DND-41 (cell line): ENCODE data around the gene ARVCF.

Experiments used
- ATAC-seq: fragments of 200-7000 bp; cut with Tn5 transposase; 3 replicates; pipeline ENCODE4 v1.9.1; 2021; ENCODE audit warnings: low read depth; ENCODE audit not compliant: insufficient read depth
- DNase-seq: peaks from one replicate; pipeline ENCODE4 v3.0.0-alpha.2; 2020
- H2AFZ ChIP-seq: 2 replicates; pipeline ENCODE4 v1.6.0; 2012; ENCODE audit warnings: low read depth, low read length
- H3K27ac ChIP-seq: 2 replicates; pipeline ENCODE4 v1.5.1; 2012; ENCODE audit warnings: low read length, inconsistent platforms
- H3K27me3 ChIP-seq: fragments of 200-600 bp; sonication (generic); 2 replicates; pipeline ENCODE4 v1.6.0; 2012; ENCODE audit warnings: low read length, mild to moderate bottlenecking, inconsistent platforms; ENCODE audit not compliant: insufficient read depth, poor library complexity
- H3K36me3 ChIP-seq: 2 replicates; pipeline ENCODE4 v1.5.1; 2012; ENCODE audit warnings: low read length, inconsistent platforms; ENCODE audit not compliant: insufficient read depth
- H3K4me1 ChIP-seq: 2 replicates; pipeline ENCODE4 v1.5.1; 2012; ENCODE audit warnings: mild to moderate bottlenecking, low read length; ENCODE audit not compliant: insufficient read depth
- H3K4me2 ChIP-seq: 2 replicates; pipeline ENCODE4 v1.6.0; 2012; ENCODE audit warnings: mild to moderate bottlenecking, moderate library complexity, low read length, inconsistent platforms; ENCODE audit not compliant: insufficient read depth
- H3K4me3 ChIP-seq, 2 experiments: fragments of 200-600 bp in 1 of 2; shearing (Covaris generic) in 1 of 2; 2 replicates each; pipeline ENCODE4 v1.5.1; 2012 to 2016; ENCODE audit warnings: inconsistent platforms in 2 of 2, low read length in 2 of 2, mild to moderate bottlenecking in 2 of 2, low read depth in 1 of 2, moderate library complexity in 1 of 2
- H3K79me2 ChIP-seq: 2 replicates; pipeline ENCODE4 v1.6.0; 2012; ENCODE audit warnings: low read length, inconsistent platforms; ENCODE audit not compliant: insufficient read depth
- H3K9ac ChIP-seq: 2 replicates; pipeline ENCODE4 v1.6.0; 2012; ENCODE audit warnings: low read depth, mild to moderate bottlenecking, inconsistent platforms, low read length, moderate library complexity
- H3K9me3 ChIP-seq: 2 replicates; pipeline ENCODE4 v1.5.1; 2012; ENCODE audit warnings: low read length, moderate library complexity, mild to moderate bottlenecking, inconsistent platforms; ENCODE audit not compliant: insufficient read depth, severe bottlenecking
- H4K20me1 ChIP-seq: 2 replicates; pipeline ENCODE4 v1.6.0; 2012; ENCODE audit warnings: low read length; ENCODE audit not compliant: insufficient read depth
- CTCF ChIP-seq: IDR thresholded peaks from 2 replicates; pipeline ENCODE4 v1.5.1; 2012; ENCODE audit warnings: borderline replicate concordance, low read length, moderate library complexity, mild to moderate bottlenecking; ENCODE audit not compliant: poor library complexity, severe bottlenecking; ENCODE audit errors: extremely low read depth
- EZH2 ChIP-seq: IDR thresholded peaks from 3 replicates; pipeline ENCODE4 v1.6.1; 2012; ENCODE audit warnings: borderline replicate concordance, low read depth, mild to moderate bottlenecking, moderate library complexity, low read length, inconsistent platforms; ENCODE audit not compliant: severe bottlenecking

The ARVCF gene

GRCh38 chr22:20056696-20057386, 40.2 kb upstream of the ARVCF start:
- no peak overlapping the region for H2AFZ ChIP-seq
- no peaks in the 10 kb centered on the region for H3K79me2 ChIP-seq
- no peaks in the 10 kb centered on the region for H3K4me1 ChIP-seq
- ATAC-seq (no peak), DNase-seq (no peak)
- H3K9ac ChIP-seq, result no peak overlapping the region
- no peaks in the 10 kb centered on the region for H3K9me3 ChIP-seq
- H4K20me1 ChIP-seq, result peaks cover 13% of the 10 kb centered on the region
- H3K4me3 ChIP-seq, result no peak overlapping the region
- no peak overlapping the region for H3K27ac ChIP-seq
- H3K36me3 ChIP-seq, result peaks cover 61% of the 10 kb centered on the region
- no peaks in the 10 kb centered on the region for H3K27me3 ChIP-seq
- no peak overlapping the region for H3K4me2 ChIP-seq
- TF ChIP-seq CTCF (no peak), EZH2 (no peak)

- Histone ChIP-seq H2AFZ (no peak overlapping the region), H3K9me3 (no peaks in the 10 kb centered on the region), H3K9ac (no peak overlapping the region), H3K4me1 (no peaks in the 10 kb centered on the region), H3K4me3 (no peak overlapping the region), H4K20me1 (peaks cover 14% of the 10 kb centered on the region), H3K79me2 (no peaks in the 10 kb centered on the region), H3K27ac (no peak overlapping the region), H3K4me2 (no peak overlapping the region), H3K27me3 (no peaks in the 10 kb centered on the region), H3K36me3 (peaks cover 55% of the 10 kb centered on the region)
- no peak for TF ChIP-seq CTCF
- no peak for TF ChIP-seq EZH2
- ATAC-seq (no peak), DNase-seq (no peak)
Measured at GRCh38 chr22:20056161-20056560, 39.5 kb upstream of the ARVCF start.

GRCh38 chr22:20055654-20056053, 39.0 kb upstream of the ARVCF start:
- no peak overlapping the region for H3K27ac ChIP-seq
- H3K4me2 ChIP-seq, result no peak overlapping the region

More at GRCh38 chr22:20055654-20056053, 39.0 kb upstream of the ARVCF start:
- H3K79me2 ChIP-seq, result no peaks in the 10 kb centered on the region
- H3K4me3 ChIP-seq, result no peak overlapping the region
- H3K9ac ChIP-seq, result no peak overlapping the region
- H2AFZ ChIP-seq, result no peak overlapping the region
- no peak for TF ChIP-seq EZH2
- TF ChIP-seq CTCF, result no peak
- peaks cover 53% of the 10 kb centered on the region for H3K36me3 ChIP-seq
- H3K27me3 ChIP-seq, result no peaks in the 10 kb centered on the region
- no peak for DNase-seq
- H3K4me1 ChIP-seq, result no peaks in the 10 kb centered on the region
- H4K20me1 ChIP-seq, result peaks cover 14% of the 10 kb centered on the region
- ATAC-seq, result no peak
- H3K9me3 ChIP-seq, result no peaks in the 10 kb centered on the region
